ENCODE measurements around the gene APOC3.
"Not testable (repeated sequence)": the region's sequence is repeated elsewhere in the genome, so short reads cannot be mapped to it uniquely, and the experiment has no call there.

The APOC3 gene

DNA sequence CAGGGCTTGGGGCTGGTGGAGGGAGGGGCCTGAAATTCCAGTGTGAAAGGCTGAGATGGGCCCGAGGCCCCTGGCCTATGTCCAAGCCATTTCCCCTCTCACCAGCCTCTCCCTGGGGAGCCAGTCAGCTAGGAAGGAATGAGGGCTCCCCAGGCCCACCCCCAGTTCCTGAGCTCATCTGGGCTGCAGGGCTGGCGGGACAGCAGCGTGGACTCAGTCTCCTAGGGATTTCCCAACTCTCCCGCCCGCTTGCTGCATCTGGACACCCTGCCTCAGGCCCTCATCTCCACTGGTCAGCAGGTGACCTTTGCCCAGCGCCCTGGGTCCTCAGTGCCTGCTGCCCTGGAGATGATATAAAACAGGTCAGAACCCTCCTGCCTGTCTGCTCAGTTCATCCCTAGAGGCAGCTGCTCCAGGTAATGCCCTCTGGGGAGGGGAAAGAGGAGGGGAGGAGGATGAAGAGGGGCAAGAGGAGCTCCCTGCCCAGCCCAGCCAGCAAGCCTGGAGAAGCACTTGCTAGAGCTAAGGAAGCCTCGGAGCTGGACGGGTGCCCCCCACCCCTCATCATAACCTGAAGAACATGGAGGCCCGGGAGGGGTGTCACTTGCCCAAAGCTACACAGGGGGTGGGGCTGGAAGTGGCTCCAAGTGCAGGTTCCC lies at the start of gene APOC3:
APOC3 (plus strand) TSS at position 383 of the 659 bp plus-strand sequence. CDS start 676 bp downstream, outside the sequence.
- FAIRE-seq = no peak

DNA sequence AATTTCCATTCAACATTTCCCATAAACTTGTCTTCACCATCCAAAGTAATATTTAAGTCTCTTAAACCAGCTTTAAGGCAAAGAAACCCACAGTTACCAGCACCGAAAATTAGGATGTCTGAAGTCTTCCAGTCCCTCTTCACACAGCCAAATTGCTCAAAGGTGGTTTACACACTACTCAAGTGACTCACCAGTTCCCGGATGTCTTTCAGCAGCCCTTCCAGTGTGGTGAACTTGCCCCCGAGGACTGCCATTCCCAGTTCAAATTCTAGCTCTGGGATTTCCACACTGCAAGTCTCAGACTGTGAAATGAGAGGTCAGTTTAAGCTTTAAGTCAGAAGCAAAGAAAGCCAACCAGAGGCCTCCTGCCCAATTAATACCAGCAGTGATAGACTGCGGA lies 47.0 kb upstream of the APOC3 start:
- no peak for FAIRE-seq

DNA sequence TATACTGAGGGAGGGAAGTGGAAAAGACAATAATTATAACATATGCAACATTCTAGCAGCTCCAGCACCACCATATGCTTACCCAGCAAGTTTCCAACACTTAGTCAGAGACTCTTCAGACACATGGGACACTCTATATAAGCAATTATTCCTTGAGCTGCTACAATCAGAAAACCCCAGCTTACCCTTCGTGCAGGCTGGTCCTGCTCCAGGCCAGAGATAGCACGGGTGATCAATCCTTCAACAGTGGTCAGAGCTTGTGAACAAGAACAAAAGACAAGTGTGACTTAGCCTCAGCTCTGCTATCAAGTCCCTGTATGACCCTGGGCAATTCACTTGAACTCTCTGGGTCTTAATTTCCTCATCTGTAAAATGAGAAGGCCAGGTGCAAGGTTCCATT lies 43.4 kb upstream of the APOC3 start:
- FAIRE-seq = no peak

DNA sequence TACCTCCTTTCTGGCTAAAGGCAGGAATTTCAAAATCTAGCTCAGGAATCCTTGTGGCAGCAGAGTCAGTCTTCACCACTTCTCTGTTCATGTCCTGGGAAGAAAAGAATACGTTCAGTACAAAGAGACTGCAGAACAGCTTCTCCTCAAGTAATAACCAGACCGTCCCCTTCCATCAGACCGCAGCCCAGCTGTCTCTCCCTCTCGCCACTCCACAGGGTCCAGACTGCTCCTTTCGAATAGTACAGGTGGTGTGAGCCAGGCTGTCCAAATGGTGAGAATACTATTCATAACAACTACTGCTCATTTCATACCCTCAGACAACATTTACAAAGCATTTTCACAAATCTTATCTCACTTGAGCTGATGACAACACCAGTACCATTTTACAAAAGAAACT lies 42.7 kb upstream of the APOC3 start:
- no peak for FAIRE-seq

DNA sequence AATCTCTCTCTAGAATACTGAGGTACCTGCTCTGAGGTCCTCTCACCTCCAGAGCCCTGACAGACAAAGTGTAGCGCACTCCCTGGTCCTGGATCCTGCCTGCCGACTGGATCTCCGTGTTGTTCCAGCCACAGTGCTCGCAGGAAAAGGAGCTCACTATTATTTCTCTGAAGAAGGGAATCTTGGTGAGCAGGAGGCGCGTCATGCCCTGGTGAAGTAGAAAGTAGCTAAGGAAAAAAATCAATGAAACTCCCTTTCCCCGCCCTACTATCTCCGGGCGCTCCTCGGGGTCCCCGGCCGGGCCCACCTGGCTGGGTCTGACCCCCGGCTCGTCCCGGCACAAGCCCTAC lies 42.3 kb upstream of the APOC3 start:
- FAIRE-seq = no peak

DNA sequence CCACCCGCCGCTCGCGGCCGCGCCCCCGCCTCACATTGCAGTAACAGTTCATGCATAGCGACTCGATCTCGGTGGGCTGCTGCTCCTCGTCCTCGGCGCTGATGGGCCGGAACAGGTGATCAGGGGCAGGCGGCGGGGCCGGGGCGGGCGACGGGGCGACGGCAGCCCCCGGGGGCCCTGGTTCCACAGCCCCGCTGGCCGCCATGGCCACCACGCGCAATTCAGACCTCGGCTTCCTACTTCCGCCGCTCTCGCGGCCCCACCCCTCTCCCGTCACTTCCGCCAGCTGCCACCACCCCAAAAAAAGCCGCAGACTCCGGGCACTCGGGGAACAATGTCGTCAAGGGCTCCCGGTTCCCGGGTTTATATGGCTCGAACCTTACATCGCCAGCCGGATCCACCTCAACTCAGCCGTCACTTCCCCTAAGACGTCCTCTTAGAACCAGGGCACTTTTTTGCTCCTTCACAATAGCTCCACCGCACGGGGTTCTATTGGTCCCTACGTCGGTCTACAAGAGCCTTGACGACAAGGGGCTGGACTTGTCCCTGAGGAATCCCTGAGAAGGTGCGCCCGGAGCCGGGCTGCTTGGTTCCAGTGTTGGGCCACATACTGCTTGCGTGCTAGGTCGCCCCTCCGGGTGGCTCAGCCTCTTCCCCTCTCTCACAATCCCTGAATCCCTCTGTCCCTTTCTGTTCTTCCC lies 41.8 kb upstream of the APOC3 start, which contains the start of gene ZPR1:
ZPR1 (minus strand) TSS at position 238 of the 701 bp plus-strand sequence; CDS start at position 205, 33 bp downstream.
- no peak for FAIRE-seq

DNA sequence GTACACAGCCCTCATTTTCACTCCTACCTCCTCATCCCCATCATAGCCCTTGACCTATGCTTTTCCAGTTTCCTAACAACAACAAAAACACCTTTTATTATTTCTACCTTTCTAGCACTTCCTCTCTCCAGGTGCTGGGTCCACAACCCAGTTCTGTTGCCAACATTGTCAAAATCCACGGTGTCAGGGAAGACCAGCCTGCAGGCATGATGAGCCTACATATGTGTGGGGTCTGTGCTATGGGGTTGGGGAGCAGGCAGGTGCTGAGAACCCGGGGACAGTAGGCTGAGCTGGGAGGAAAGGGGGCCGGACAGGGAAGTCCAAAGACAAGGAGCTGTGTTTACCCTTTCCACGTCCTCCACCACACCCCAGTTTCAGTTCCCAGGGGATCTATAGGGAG lies 41.2 kb upstream of the APOC3 start:
- FAIRE-seq = no peak

DNA sequence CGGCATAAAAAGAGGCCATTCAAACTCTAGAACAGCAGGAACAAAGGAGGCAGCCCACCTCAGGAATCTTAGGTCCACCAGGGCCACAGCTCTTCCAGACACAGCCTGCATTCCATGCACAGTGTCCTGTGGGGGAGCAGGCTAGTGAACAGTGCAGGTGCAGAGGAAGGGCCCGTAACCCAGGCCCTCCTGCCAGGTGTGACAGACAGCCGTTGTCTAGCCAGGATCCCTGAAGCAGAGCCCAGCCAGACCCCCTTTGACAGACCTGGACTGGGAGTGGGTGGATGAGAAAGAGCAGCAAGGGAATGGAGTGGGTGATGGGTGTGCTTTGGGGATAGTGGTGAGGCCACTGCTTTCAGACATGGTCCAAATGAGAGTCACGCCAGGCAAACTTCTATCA lies 40.7 kb upstream of the APOC3 start:
- FAIRE-seq = no peak

DNA sequence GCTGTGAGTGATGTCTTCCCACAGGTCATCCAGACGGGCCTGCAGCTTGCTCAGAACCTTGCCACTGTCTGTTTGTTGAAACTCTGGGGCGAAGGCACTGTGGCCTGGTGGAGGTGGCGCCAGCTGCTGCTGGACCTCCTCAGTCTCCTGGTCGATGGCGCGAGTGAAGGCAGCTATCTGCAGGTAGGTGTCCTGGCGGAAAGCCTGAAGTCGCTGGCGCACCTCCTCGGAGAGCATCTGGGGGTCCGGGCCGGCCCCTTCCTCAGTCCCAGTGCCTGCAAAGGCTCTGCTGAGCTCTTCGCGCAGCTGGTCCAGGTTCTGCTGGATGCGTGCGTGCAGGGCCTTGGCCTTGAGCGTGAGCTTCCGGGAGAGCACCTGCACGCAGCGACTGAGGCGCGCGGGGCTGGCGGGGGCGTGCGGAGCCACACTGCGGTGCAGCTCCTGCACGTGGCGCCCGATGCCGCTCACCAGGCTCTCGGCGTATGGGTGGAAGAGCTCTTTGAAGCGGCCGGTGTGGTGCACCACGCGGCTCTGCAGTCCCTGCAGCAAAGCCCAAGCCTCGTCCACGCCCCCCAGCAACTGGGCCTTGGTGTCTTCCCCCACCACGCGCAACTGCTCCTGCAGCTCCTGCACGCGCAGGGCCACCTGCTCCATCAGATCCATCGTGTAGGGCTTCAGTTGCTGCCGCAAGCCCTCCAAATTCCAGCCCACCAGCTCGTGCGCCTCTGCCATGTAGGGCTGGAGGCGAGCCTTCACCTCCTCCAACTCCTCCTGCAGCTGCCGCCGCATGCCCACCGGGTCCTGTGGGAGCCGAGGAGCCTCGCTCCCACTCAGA lies 39.3 kb upstream of the APOC3 start:
- no peak for FAIRE-seq

DNA sequence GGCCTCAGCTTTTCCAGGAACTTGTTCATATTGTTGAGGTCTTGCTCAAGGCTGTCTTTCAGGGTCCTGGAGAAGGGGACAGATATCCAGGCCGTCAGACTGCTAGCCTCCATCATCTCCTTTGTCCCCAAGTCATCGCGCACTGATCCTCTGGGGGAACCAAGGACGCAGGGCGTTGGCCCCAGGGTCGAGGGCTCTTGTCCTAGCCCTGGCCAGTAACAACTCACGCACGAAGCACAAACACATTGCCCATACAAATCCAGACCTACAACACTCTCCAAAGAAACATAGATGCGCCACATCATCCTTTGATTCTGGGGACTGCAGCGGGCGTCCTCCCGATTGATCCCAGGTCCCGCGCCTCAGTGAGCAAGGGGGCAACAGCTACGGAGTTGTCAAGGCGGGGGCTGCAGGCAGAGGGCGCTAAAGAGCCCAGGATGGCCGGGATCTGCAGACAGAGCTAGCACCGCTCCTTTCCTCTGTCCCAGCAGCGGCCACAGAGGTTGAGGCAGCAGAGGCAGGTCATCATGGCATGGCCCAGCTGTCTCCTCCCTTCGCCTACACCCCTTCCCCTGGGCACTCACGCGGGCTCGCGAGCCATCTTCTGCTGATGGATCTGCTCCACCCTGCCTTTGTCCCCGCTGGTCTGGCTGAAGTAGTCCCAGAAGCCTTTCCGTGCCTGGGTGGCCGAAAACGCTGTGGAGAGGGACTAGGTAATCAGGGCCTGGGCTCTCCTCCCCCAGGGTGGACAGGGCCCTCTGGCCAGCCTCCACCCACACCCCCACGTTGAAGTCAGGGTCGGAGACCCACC lies 38.5 kb upstream of the APOC3 start:
- no peak for FAIRE-seq

DNA sequence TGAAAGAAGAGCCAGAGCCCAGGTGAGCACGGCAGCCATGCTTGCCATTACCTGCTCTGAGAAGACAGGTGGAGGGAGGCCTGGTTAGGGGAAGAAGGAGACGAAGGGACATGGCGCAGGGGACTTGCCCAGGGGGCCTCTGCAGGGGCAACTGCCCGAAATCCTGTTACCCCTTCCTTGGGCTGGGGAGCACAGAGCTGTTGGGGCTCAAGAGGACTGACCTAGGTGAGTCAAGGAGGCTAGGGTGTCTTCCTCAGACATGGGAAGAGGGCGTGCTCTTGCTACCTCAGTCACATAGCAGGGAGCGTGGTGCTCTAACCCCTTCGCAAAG lies 37.9 kb upstream of the APOC3 start, which contains the start of gene APOA5:
APOA5 (minus strand) TSS at position 67 of the 331 bp plus-strand sequence; CDS start at position 48, 19 bp downstream.
- no peak for FAIRE-seq

DNA sequence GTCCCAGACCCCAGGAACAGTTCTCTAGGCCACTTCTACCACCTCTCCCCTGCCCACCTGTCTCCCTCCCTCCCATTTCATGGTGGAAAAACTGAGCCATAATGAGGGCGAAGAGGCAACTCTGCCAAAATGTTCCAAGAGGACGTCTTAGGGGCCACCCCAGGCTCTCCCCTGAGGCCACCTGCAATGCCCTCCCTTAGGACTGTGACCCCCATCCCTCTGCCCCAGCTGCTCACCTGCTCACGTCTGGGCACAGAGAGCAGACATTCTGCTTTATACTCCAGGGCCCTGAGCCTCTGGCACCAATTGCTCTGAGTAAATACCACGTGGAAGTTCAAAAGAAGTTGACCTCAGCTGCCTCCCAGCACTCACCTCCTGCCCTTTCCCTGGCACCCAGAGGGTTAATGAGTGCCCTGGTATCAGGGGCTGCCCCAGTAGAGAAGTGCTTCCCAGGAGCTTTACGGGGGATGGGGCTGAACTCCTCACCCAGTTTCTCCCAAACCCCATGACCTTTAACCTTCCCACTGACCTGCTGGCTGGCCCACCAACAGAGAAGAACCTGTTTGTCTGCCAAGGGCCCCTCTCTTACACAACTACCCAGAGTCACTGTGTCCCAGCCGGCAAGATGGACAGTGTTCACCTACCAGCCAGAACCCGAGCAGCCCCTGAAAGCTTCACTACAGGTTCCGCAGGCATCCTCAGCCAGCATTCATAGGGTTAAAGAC lies 37.4 kb upstream of the APOC3 start:
- FAIRE-seq = no peak

DNA sequence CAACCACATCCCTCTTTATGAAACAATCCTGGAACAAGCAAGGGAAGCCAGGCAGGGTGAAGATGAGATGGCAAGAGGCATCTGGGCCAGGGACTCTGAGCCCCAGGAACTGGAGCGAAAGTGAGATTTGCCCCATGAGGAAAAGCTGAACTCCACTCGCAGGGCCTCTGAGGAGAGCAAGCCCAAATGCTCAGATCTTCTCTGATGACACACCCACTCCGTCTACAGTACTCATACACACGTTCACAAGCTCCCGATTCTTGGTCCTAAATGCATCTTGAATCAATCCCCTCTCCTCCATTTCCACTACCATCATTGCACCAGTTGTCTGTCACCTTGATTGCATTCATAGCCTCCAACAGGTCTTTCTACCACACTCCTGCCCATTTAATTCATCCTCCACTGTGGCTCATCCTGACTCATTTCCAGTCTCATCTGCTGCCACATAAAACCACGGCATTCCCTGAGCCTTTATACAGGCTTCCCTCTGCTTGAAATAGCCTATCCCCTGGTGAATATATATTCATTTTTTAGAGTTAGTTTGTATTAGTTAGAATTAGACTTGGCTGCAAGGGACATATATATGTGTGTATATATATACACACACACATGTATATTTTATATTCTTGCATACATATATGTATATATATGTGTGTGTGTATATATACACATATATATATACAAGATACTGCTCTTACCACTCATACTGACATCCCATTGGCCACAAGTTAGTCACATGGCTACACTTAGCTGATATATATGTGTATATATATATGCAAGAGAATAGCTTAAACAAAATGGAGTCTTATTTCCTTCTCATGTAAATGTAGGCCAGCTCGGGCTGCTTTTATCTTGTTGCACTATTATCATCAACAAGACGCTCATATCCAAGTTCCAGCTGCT lies 36.6 kb upstream of the APOC3 start:
- FAIRE-seq = no peak

DNA sequence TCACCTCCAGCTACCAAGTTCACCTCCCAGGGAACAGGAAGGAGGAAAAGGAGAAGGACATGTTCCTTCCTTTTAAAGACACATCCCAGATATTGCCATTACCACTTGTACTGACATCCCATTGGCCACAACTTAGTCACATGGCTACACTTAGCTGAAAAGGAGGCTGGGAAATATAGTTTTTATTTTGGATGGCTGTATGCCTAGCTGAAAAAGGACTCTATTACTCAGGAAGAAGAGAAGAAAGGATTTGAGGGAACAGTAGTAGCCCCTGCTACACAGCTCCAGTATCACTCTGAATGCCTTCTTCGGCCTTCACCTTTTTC lies 36.0 kb upstream of the APOC3 start:
- FAIRE-seq = no peak

DNA sequence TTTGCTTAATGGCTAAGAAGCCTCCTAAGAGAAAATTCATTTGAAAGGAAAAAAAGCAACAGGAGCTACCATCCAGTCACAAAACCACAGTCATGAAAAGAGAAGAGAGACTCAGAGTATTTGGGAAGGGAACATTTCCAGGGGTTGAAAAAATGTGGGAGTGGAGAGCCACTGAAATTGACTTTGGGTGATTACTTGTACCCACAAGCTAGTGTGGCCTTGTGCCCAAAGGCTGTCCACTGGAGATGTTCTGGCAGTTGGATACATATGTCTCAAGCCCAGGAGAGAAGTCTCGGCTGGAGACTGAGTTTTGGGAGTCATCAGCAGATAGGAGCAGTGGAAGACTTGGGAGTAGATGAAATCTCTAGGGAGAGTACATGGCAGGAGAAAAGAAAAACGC lies 34.9 kb upstream of the APOC3 start:
- no peak for FAIRE-seq

DNA sequence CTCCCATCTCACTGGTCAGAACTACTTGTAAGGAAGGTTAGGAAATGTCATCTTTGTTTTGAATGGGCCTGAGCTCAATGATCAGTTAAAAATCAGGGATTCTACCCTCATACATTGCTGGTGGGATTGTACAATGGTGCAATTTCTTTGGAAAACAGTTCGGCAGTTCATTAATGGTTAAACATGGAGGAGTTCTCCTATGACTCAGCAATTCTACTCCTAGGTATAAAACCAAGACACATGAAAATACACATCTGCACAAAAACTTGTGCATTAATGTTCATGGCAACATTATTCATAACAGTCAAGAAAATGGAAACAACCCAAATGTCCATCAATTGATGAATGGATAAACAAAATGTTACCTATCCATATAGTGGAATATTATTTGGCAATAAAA lies 33.2 kb upstream of the APOC3 start:
- no peak for FAIRE-seq

DNA sequence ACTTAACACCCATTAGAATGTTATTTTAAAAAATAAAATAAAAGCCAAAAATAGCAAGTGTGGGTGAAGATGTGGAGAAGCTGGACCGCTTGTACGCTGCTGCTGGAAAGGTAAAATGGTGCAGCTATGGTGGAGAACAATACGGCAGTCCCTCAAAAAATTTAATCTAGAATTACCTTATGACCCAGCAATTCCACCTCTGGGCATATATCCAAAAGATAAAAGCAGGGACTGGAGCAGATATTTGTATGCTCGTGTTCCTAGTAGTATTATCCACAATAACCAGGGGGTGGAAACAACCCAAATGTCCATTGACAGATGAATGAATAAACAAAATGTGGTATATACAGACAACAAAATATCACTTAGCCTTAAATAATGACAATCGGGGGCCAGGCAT lies 31.9 kb upstream of the APOC3 start:
- FAIRE-seq = no peak

DNA sequence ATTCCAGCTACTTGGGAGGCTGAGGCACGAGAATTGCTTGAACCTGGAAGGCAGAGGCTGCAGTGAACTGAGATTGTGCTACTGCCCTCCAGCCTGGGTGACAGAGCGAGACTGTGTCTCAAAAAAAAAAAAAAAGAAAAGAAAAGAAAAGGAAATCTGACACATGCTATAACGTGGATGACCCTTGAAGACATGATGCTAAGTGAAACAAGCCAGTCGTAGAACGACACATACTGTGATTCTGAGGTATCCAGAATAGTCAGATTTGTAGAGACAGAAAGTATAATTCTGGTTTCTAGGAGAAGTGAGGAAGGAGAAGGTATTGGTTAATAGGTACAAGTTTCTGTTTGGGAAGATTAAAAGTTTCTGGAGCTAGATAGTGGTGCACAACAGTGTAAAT lies 31.3 kb upstream of the APOC3 start:
- no peak for FAIRE-seq

DNA sequence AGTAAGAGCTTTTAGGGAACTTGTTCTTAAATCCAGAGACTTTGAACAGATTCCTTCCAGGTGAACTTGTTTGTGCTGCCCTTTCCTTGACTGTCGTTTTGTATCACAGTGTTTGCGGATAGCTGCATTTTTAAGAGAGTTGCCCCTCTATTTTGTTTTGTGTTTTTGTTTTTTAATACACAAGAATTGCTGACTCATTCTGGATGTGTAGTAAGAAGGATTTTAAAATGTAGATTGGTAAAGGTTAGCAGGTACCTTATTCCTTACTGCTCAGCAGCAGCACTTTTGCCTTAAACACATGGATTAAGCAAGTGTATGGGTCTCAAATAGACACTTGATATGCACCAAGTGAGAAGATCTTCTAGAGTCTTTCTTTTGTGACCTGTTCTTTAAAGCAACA lies 29.1 kb upstream of the APOC3 start:
- FAIRE-seq = no peak

DNA sequence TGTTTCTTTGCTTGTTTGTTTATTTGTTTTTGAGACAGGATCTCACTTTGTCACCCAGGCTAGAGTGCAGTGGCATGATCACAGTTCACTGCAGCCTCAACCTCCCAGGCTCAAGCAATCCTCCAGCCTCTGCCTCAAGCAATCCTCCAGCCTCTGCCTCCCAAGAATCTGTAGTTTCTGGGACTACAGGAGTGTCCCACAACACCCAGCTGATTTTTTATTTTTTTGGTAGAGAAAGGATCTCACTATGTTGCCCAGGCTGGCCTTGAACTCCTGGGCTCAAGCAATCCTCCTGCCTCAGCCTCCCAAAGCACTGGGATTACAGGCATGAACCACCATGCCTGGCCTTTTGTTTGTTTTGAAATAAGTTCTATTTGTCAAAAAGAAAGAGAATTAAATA lies 28.0 kb upstream of the APOC3 start:
- not testable (repeated sequence) for FAIRE-seq

DNA sequence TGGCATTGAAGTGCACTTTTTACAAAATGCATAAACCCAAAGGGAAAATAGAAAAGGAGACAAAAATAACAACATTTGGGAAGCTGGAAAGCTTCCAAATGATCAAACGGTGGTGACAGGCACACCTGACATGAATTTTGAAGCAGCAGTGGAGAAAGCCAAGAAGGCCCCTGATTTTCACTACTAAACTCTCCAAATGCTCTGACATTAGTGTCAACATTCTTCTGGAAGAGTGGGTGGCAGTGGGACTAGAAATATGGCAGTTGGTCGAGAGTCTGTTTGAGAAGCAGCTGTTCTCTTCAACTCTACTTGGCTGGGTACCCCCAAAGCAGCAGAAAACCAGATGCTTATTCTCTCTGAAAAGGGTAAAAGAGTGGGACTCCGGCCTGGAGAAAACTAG lies 25.7 kb upstream of the APOC3 start:
- FAIRE-seq = no peak
